ENCODE data around the gene PRR7. TPM values are rescaled to one million over a fixed set of nuclear protein-coding genes. Genes with fewer than 3 reads are reported as not detected.
A peak's percentile ranks its signal among the peaks of the same experiment; 100 is the strongest.

Gene PRR7
- total and polyA plus RNA-seq, 2 of the 13 experiments (the other 11 are each of a cell fraction or from before 2014, with no cell fraction given), result 4.8 to 5.0 TPM

GRCh38 chr5:177403792-177404640, 42.6 kb upstream of the PRR7 start (continued):
- TF ChIP-seq, protein P1, sequence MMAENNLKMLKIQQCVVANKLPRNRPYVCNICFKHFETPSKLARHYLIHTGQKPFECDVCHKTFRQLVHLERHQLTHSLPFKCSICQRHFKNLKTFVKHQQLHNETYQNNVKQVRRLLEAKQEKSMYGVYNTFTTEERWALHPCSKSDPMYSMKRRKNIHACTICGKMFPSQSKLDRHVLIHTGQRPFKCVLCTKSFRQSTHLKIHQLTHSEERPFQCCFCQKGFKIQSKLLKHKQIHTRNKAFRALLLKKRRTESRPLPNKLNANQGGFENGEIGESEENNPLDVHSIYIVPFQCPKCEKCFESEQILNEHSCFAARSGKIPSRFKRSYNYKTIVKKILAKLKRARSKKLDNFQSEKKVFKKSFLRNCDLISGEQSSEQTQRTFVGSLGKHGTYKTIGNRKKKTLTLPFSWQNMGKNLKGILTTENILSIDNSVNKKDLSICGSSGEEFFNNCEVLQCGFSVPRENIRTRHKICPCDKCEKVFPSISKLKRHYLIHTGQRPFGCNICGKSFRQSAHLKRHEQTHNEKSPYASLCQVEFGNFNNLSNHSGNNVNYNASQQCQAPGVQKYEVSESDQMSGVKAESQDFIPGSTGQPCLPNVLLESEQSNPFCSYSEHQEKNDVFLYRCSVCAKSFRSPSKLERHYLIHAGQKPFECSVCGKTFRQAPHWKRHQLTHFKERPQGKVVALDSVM (CRISPR knock-in tag; IDR thresholded peaks at IDR 0.05), result no peak
- TF ChIP-seq SMAD3 (CRISPR knock-in tag; IDR thresholded peaks at IDR 0.05), result no peak
- peak; percentile 92 for TF ChIP-seq ZNF263 (CRISPR knock-in tag; IDR thresholded peaks at IDR 0.05)
- peak; percentile 17 for TF ChIP-seq ETV5 (CRISPR knock-in tag; IDR thresholded peaks at IDR 0.05; ENCODE audit: borderline replicate concordance)
- no peak for TF ChIP-seq DDIT3 (CRISPR knock-in tag; IDR thresholded peaks at IDR 0.05)
- TF ChIP-seq MTERF4 (CRISPR knock-in tag; IDR thresholded peaks at IDR 0.05), result 0 out of 2 replicates have a peak, but pooled peaks have one; percentile 36
- TF ChIP-seq ZNF616 (CRISPR knock-in tag; IDR thresholded peaks at IDR 0.05; ENCODE audit: low read depth), result 0 out of 2 replicates have a peak, but pooled peaks have one; percentile 18
- TF ChIP-seq KLF11 (CRISPR knock-in tag; IDR thresholded peaks at IDR 0.05), result no peak
- TF ChIP-seq HMGXB4 (CRISPR knock-in tag; IDR thresholded peaks at IDR 0.05; ENCODE audit: borderline replicate concordance in 1 of 2, low read depth in 1 of 2), result peak; percentile 62 to 69; a peak in 1 of 4 replicates
- TF ChIP-seq DMTF1 (CRISPR knock-in tag; IDR thresholded peaks at IDR 0.05), result no peak
- TF ChIP-seq ZBTB42 (CRISPR knock-in tag; IDR thresholded peaks at IDR 0.05), result no peak
- TF ChIP-seq BRD4 (CRISPR knock-in tag; IDR thresholded peaks at IDR 0.05), result peak; percentile 52; the same call in 1 of the 2 replicates
- peak; percentile 77 for TF ChIP-seq ZNF121 (CRISPR knock-in tag; IDR thresholded peaks at IDR 0.05)
- TF ChIP-seq ZNF558 (CRISPR knock-in tag; IDR thresholded peaks at IDR 0.05; ENCODE audit: borderline replicate concordance), result peak; percentile 64; the same call in 1 of the 2 replicates
- TF ChIP-seq SRSF1 (optimal IDR thresholded peaks at IDR 0.05; ENCODE audit: low read depth, low read length), result no peak
- peak; percentile 82; the same call in 1 of the 2 replicates for TF ChIP-seq MYC (CRISPR knock-in tag; IDR thresholded peaks at IDR 0.05; ENCODE audit: borderline replicate concordance)
- TF ChIP-seq RARG (CRISPR knock-in tag; IDR thresholded peaks at IDR 0.05; ENCODE audit: low read depth), result no peak
- no peak for TF ChIP-seq MAZ (IDR thresholded peaks at IDR 0.05; ENCODE audit: borderline replicate concordance, low read depth, low read length)
- peak; percentile 70; the same call in 1 of the 2 replicates for TF ChIP-seq MAZ (CRISPR knock-in tag; IDR thresholded peaks at IDR 0.05; ENCODE audit: low read depth)
- no peak for TF ChIP-seq ZNF556 (CRISPR knock-in tag; IDR thresholded peaks at IDR 0.05; ENCODE audit: borderline replicate concordance)
- TF ChIP-seq RXRB (CRISPR knock-in tag; IDR thresholded peaks at IDR 0.05; ENCODE audit: borderline replicate concordance), result 0 out of 2 replicates have a peak, but pooled peaks have one; percentile 12

All from HepG2 (cell line).